SH-SY5Y (cell line): Measurements from ENCODE around the gene YAP1.

Source experiments
- GATA2 ChIP-seq: IDR thresholded peaks from 2 replicates; pipeline ENCODE4 v1.6.1; 2011; ENCODE audit warnings: mild to moderate bottlenecking, low read depth, low read length
- GATA3 ChIP-seq: IDR thresholded peaks from 2 replicates; pipeline ENCODE4 v1.6.1; 2011; ENCODE audit warnings: low read depth, mild to moderate bottlenecking, low read length, moderate library complexity

GRCh38 chr11:102134597-102134996, 24.4 kb downstream of the YAP1 start:
- no peak for TF ChIP-seq GATA3
- no peak for TF ChIP-seq GATA2
